Measurements from ENCODE around the gene RAB1B. TPM values are rescaled to one million over a fixed set of nuclear protein-coding genes. Genes with fewer than 3 reads are reported as not detected.

The RAB1B gene
- total RNA-seq, 4 donors from 2014 or later = 97.2 to 163 (median 132) TPM

- Histone ChIP-seq H3K36me3 (peaks cover 27 to 58% (median 51%) of the 10 kb centered on the region in 4 donors), H3K27ac (replicated peaks in 1 of 4) (peak overlapping the region; percentile 95 to 98 (median 97)), H3K4me3 (peak overlapping the region; percentile 71 to 95 (median 83)), H3K4me1 (peaks cover 28 to 60% (median 45%) of the 10 kb centered on the region in 4 donors), H3K27me3 (no peaks in the 10 kb centered on the region), H3K9me3 (no peaks in the 10 kb centered on the region)
- intact Hi-C loops (cut with DNase I) = no loop called here
- DNase-seq (ENCODE audit: extremely low spot score) = no peak
- 2% methylated on average over 28 of the region's 32 CpGs for WGBS
- no peak for TF ChIP-seq POLR2A (IDR thresholded peaks at IDR 0.05; ENCODE audit: low read depth)
- TF ChIP-seq CTCF (IDR thresholded peaks at IDR 0.05) = peak in 1 of 3 experiments; percentile 5
- no peak for TF ChIP-seq POLR2AphosphoS5 (IDR thresholded peaks at IDR 0.05)
- TF ChIP-seq EP300 (IDR thresholded peaks at IDR 0.05) = no peak
Measured at GRCh38 chr11:66268952-66269905, 790 bp downstream of the RAB1B start.

GRCh38 chr11:66271816-66272215, 3.4 kb downstream of the RAB1B start:
- Histone ChIP-seq H3K9me3 (no peaks in the 10 kb centered on the region), H3K36me3 (peaks cover 35 to 61% (median 54%) of the 10 kb centered on the region in 4 donors), H3K4me1 (peaks cover 20 to 44% (median 31%) of the 10 kb centered on the region in 4 donors), H3K27me3 (no peaks in the 10 kb centered on the region), H3K27ac (replicated peaks in 1 of 4) (no peak overlapping the region), H3K4me3 (no peak overlapping the region)
- WGBS = 87% methylated on average over 6 of the region's 7 CpGs
- TF ChIP-seq POLR2AphosphoS5 (IDR thresholded peaks at IDR 0.05) (no peak), POLR2A (IDR thresholded peaks at IDR 0.05; ENCODE audit: low read depth) (no peak), EP300 (IDR thresholded peaks at IDR 0.05) (no peak), CTCF (IDR thresholded peaks at IDR 0.05) (no peak)
- no peak for DNase-seq (ENCODE audit: extremely low spot score)
- intact Hi-C loops (cut with DNase I) = no loop called here

GRCh38 chr11:66272596-66272995, 4.2 kb downstream of the RAB1B start:
- intact Hi-C loops (cut with DNase I) = no loop called here
- no peak for DNase-seq (ENCODE audit: extremely low spot score)
- Histone ChIP-seq H3K4me1 (peaks cover 18 to 45% (median 30%) of the 10 kb centered on the region in 4 donors), H3K4me3 (no peak overlapping the region), H3K27me3 (no peaks in the 10 kb centered on the region), H3K27ac (replicated peaks in 1 of 4) (no peak overlapping the region), H3K36me3 (peaks cover 35 to 64% (median 55%) of the 10 kb centered on the region in 4 donors), H3K9me3 (no peaks in the 10 kb centered on the region)
- TF ChIP-seq CTCF (IDR thresholded peaks at IDR 0.05) (no peak), EP300 (IDR thresholded peaks at IDR 0.05) (no peak), POLR2A (IDR thresholded peaks at IDR 0.05; ENCODE audit: low read depth) (no peak), POLR2AphosphoS5 (IDR thresholded peaks at IDR 0.05) (no peak)
- WGBS = 93% methylated on average over 2 of the region's 2 CpGs

- H3K27ac ChIP-seq (replicated peaks in 1 of 4) = no peak overlapping the region
- H3K27me3 ChIP-seq = no peaks in the 10 kb centered on the region
- no peak for DNase-seq (ENCODE audit: extremely low spot score)
- intact Hi-C loops (cut with DNase I) = no loop called here
- H3K36me3 ChIP-seq = peaks cover 35 to 64% (median 55%) of the 10 kb centered on the region in 4 donors
- peaks cover 24 to 55% (median 39%) of the 10 kb centered on the region in 4 donors for H3K4me1 ChIP-seq
- 54% methylated on average over 1 of the region's 1 CpG for WGBS
- TF ChIP-seq POLR2A (IDR thresholded peaks at IDR 0.05; ENCODE audit: low read depth) (no peak), CTCF (IDR thresholded peaks at IDR 0.05) (no peak), POLR2AphosphoS5 (IDR thresholded peaks at IDR 0.05) (no peak), EP300 (IDR thresholded peaks at IDR 0.05) (no peak)
- no peak overlapping the region for H3K4me3 ChIP-seq
- H3K9me3 ChIP-seq = no peaks in the 10 kb centered on the region
Measured at GRCh38 chr11:66274219-66274618, 5.8 kb downstream of the RAB1B start.
